ENCODE data around the gene GNA12. TPM values are rescaled to one million over a fixed set of nuclear protein-coding genes. Genes with fewer than 3 reads are reported as not detected.

Gene GNA12
- total RNA-seq, 1 donor from 2014 or later: 54.6 TPM

GRCh38 chr7:2802504-2803341, 41.4 kb downstream of the GNA12 start:
- ChIA-PET CTCF (no interaction called here), POLR2A (no interaction called here)
- H3K27ac Mint-ChIP-seq: no peak overlapping the region
- H3K9me3 Mint-ChIP-seq: no peaks in the 10 kb centered on the region
- no peak overlapping the region for H3K4me3 Mint-ChIP-seq
- ATAC-seq (ENCODE audit: low read depth) (no peak), DNase-seq (no peak)
- peaks cover 4% of the 10 kb centered on the region for H3K36me3 Mint-ChIP-seq (ENCODE audit: low read depth)
- intact Hi-C loops (cut with micrococcal nuclease): no loop called here
- no peaks in the 10 kb centered on the region for H3K27me3 Mint-ChIP-seq
- TF ChIP-seq CTCF (IDR thresholded peaks at IDR 0.05): no peak
- H3K4me1 Mint-ChIP-seq: peaks cover 62% of the 10 kb centered on the region

GRCh38 chr7:2802101-2802500, 42.0 kb downstream of the GNA12 start:
- Mint-ChIP-seq H3K9me3 (no peaks in the 10 kb centered on the region), H3K36me3 (ENCODE audit: low read depth) (peaks cover 4% of the 10 kb centered on the region), H3K4me1 (peaks cover 64% of the 10 kb centered on the region), H3K27ac (no peak overlapping the region), H3K27me3 (no peaks in the 10 kb centered on the region), H3K4me3 (no peak overlapping the region)
- intact Hi-C loops (cut with micrococcal nuclease): no loop called here
- POLR2A ChIA-PET: no interaction called here
- no peak for DNase-seq
- no peak for ATAC-seq (ENCODE audit: low read depth)
- no peak for TF ChIP-seq CTCF (IDR thresholded peaks at IDR 0.05)
- CTCF ChIA-PET: no interaction called here

- DNase-seq (no peak), ATAC-seq (ENCODE audit: low read depth) (no peak)
- CTCF ChIA-PET: no interaction called here
- POLR2A ChIA-PET: interaction anchor here (0.6 to 0.7 kb wide), 2 partner anchors 28 to 89 kb away, joined by 3 read pairs; no protein-coding TSS in a partner anchor
- Mint-ChIP-seq H3K36me3 (ENCODE audit: low read depth) (peaks cover 4% of the 10 kb centered on the region), H3K27me3 (no peaks in the 10 kb centered on the region), H3K27ac (peak overlapping the region; percentile 27), H3K4me1 (peaks cover 70% of the 10 kb centered on the region), H3K4me3 (no peak overlapping the region), H3K9me3 (no peaks in the 10 kb centered on the region)
- TF ChIP-seq CTCF (IDR thresholded peaks at IDR 0.05): no peak
- intact Hi-C loops (cut with micrococcal nuclease): no loop called here
Observed at GRCh38 chr7:2800931-2801688, 43.0 kb downstream of the GNA12 start.

- Mint-ChIP-seq H3K27ac (peak overlapping the region; percentile 27), H3K4me1 (peaks cover 70% of the 10 kb centered on the region), H3K27me3 (no peaks in the 10 kb centered on the region), H3K36me3 (ENCODE audit: low read depth) (peaks cover 4% of the 10 kb centered on the region), H3K9me3 (no peaks in the 10 kb centered on the region), H3K4me3 (no peak overlapping the region)
- POLR2A ChIA-PET: interaction anchor here (0.6 to 2.4 kb wide), 4 partner anchors 16 to 1890 kb away, joined by 3 to 7 read pairs (median 4); no protein-coding TSS in a partner anchor
- TF ChIP-seq CTCF (IDR thresholded peaks at IDR 0.05): no peak
- ATAC-seq (ENCODE audit: low read depth) (no peak), DNase-seq (no peak)
- CTCF ChIA-PET: interaction anchor here (1.4 kb wide), 1 partner anchor 21 kb away, joined by 4 read pairs; no protein-coding TSS in a partner anchor
- intact Hi-C loops (cut with micrococcal nuclease): no loop called here
Observed at GRCh38 chr7:2800220-2800930, 43.7 kb downstream of the GNA12 start.

Data from activated B cell treated with CpG ODN at 0.5 μM for 24 hours (primary cell).